Mononuclear cell (primary cell): Measurements from ENCODE around the gene GRIN3B. TPM values are rescaled to one million over a fixed set of nuclear protein-coding genes. Genes with fewer than 3 reads are reported as not detected.

Source experiments
- H3K27me3 ChIP-seq: 2 replicates; pipeline ENCODE4 v1.6.0; 2011; ENCODE audit warnings: low read length, control low read depth; ENCODE audit not compliant: insufficient read depth
- H3K4me1 ChIP-seq: 2 replicates; pipeline ENCODE4 v1.5.1; 2011; ENCODE audit warnings: mild to moderate bottlenecking, low read length, control low read depth; ENCODE audit not compliant: insufficient read depth
- H3K4me3 ChIP-seq: 2 replicates; pipeline ENCODE4 v1.5.1; 2011; ENCODE audit warnings: mild to moderate bottlenecking, low read length, moderate library complexity
- H3K9me3 ChIP-seq: 2 replicates; pipeline ENCODE4 v1.5.1; 2011; ENCODE audit warnings: low read depth, mild to moderate bottlenecking, control low read depth, low read length
- total RNA-seq: library from RNA; depleted of rRNA; stranded (reverse); fragments of >200 nt; gene quantifications from one replicate; pipeline ENCODE4 v1.2.3, GENCODE V29; 2012

Gene GRIN3B
- total RNA-seq, 1 donor: 0.21 TPM

- H3K27me3 ChIP-seq: no peaks in the 10 kb centered on the region
- no peaks in the 10 kb centered on the region for H3K9me3 ChIP-seq
- H3K4me3 ChIP-seq: no peak overlapping the region
- H3K4me1 ChIP-seq: no peaks in the 10 kb centered on the region
Measured at GRCh38 chr19:1055886-1056620, 55.8 kb downstream of the GRIN3B start.

- no peaks in the 10 kb centered on the region for H3K4me1 ChIP-seq
- H3K27me3 ChIP-seq: no peaks in the 10 kb centered on the region
- H3K9me3 ChIP-seq: no peaks in the 10 kb centered on the region
- H3K4me3 ChIP-seq: no peak overlapping the region
Measured at GRCh38 chr19:1057176-1057855, 57.1 kb downstream of the GRIN3B start.

- Histone ChIP-seq H3K27me3 (no peaks in the 10 kb centered on the region), H3K4me3 (no peak overlapping the region), H3K9me3 (no peaks in the 10 kb centered on the region), H3K4me1 (no peaks in the 10 kb centered on the region)
Measured at GRCh38 chr19:1058112-1058511, 57.9 kb downstream of the GRIN3B start.

Other genes with a start within 250 kb of the GRIN3B start
- not detected for gene MISP, start 249.3 kb upstream of the GRIN3B start, total RNA-seq
- 109 TPM for gene PTBP1, start 203.0 kb upstream of the GRIN3B start, total RNA-seq
- not detected for gene PLPPR3, start 178.5 kb upstream of the GRIN3B start, total RNA-seq
- gene AZU1, start 172.6 kb upstream of the GRIN3B start, total RNA-seq: 0.31 TPM
- gene PRTN3, start 159.4 kb upstream of the GRIN3B start, total RNA-seq: 0.31 TPM
- 0.63 TPM for gene ELANE, start 148.1 kb upstream of the GRIN3B start, total RNA-seq
- gene CFD, start 140.8 kb upstream of the GRIN3B start, total RNA-seq: 148 TPM
- gene MED16, start 107.2 kb upstream of the GRIN3B start, total RNA-seq: 15.2 TPM
- not detected for gene RNU6-9, start 106.9 kb upstream of the GRIN3B start, total RNA-seq
- gene R3HDM4, start 87.2 kb upstream of the GRIN3B start, total RNA-seq: 134 TPM
- gene KISS1R, start 83.1 kb upstream of the GRIN3B start, total RNA-seq: 0.10 TPM
- gene ARID3A, start 74.4 kb upstream of the GRIN3B start, total RNA-seq: 8.0 TPM
- gene WDR18, start 16.1 kb upstream of the GRIN3B start, total RNA-seq: 15.1 TPM
- gene TMEM259, start 20.7 kb downstream of the GRIN3B start, total RNA-seq: 83.0 TPM
- not detected for gene RNU6-2, start 21.1 kb downstream of the GRIN3B start, total RNA-seq
- 152 TPM for gene CNN2, start 26.2 kb downstream of the GRIN3B start, total RNA-seq
- 28.2 TPM for gene ABCA7, start 39.7 kb downstream of the GRIN3B start, total RNA-seq
- gene ARHGAP45, start 66.7 kb downstream of the GRIN3B start, total RNA-seq: 261 TPM
- gene POLR2E, start 95.0 kb downstream of the GRIN3B start, total RNA-seq: 48.9 TPM
- gene GPX4, start 103.6 kb downstream of the GRIN3B start, total RNA-seq: 162 TPM
- 53.8 TPM for gene SBNO2, start 173.8 kb downstream of the GRIN3B start, total RNA-seq
- 36.7 TPM for gene STK11, start 205.4 kb downstream of the GRIN3B start, total RNA-seq
- gene CBARP, start 237.6 kb downstream of the GRIN3B start, total RNA-seq: not detected
- gene ATP5F1D, start 241.3 kb downstream of the GRIN3B start, total RNA-seq: 10.4 TPM
- 67.0 TPM for gene MIDN, start 248.2 kb downstream of the GRIN3B start, total RNA-seq